A673 (cell line): ENCODE data around the gene SPECC1L. TPM values are rescaled to one million over a fixed set of nuclear protein-coding genes. Genes with fewer than 3 reads are reported as not detected.

Experiments used
- BruUV-seq: library from RNA; stranded (reverse); fragments of 400-500 nt; replicated peaks from 2 replicates; lab custom pipeline; 2021; lab: Mats Ljungman, UMichigan
- CTCF ChIA-PET: fragments of 300-600 bp; sonication (Branson Sonifier 250); formaldehyde crosslinking; loops from one replicate; lab custom pipeline; 2022; ENCODE audit warnings: antibody characterized with exemption; lab: Charles Lee
- POLR2A ChIA-PET: fragments of 300-600 bp; sonication (Branson Sonifier 250); formaldehyde crosslinking; loops from one replicate; lab custom pipeline; 2022; ENCODE audit warnings: antibody characterized with exemption; ENCODE audit not compliant: low non-redundant PET; lab: Charles Lee
- DNase-seq: peaks from one replicate; pipeline ENCODE4 v3.0.0-alpha.2; 2015; ENCODE audit warnings: low spot score
- H3K27ac ChIP-seq: fragments of 200-600 bp; sonication (generic); 2 replicates; pipeline ENCODE4 v1.5.1; 2016; ENCODE audit warnings: mixed run types, low read depth, mild to moderate bottlenecking, mixed read lengths, antibody characterized with exemption, low read length; ENCODE audit not compliant: poor library complexity, severe bottlenecking
- H3K27me3 ChIP-seq: fragments of 200-600 bp; sonication (generic); replicated peaks from 2 replicates; pipeline ENCODE4 v1.6.1; 2017; ENCODE audit warnings: mixed run types, low read depth, mild to moderate bottlenecking, mixed read lengths, antibody characterized with exemption, low read length; ENCODE audit not compliant: insufficient read depth, poor library complexity
- H3K36me3 ChIP-seq: fragments of 200-600 bp; sonication (generic); 2 replicates; pipeline ENCODE4 v1.6.1; 2016; ENCODE audit warnings: mixed run types, mild to moderate bottlenecking, mixed read lengths, antibody characterized with exemption, low read length; ENCODE audit not compliant: insufficient read depth, poor library complexity, severe bottlenecking
- H3K4me1 ChIP-seq: fragments of 200-600 bp; sonication (generic); 2 replicates; pipeline ENCODE4 v1.6.1; 2017; ENCODE audit warnings: mixed run types, mild to moderate bottlenecking, mixed read lengths, antibody characterized with exemption, low read length; ENCODE audit not compliant: insufficient read depth, poor library complexity, severe bottlenecking
- H3K4me3 ChIP-seq: fragments of 200-600 bp; sonication (generic); 2 replicates; pipeline ENCODE4 v1.5.1; 2016; ENCODE audit warnings: low read depth, mixed run types, mild to moderate bottlenecking, mixed read lengths, low read length; ENCODE audit not compliant: poor library complexity, severe bottlenecking
- H3K9me3 ChIP-seq: fragments of 200-600 bp; sonication (generic); 2 replicates; pipeline ENCODE4 v1.6.1; 2016; ENCODE audit warnings: mixed run types, low read depth, mild to moderate bottlenecking, mixed read lengths, antibody characterized with exemption, low read length; ENCODE audit not compliant: poor library complexity, severe bottlenecking
- CTCF ChIP-seq: fragments of 300-800, 200-600 bp; sonication (generic); conservative IDR thresholded peaks from 2 replicates; pipeline ENCODE4 v1.5.1; 2017; ENCODE audit warnings: low read depth, mild to moderate bottlenecking, antibody characterized with exemption, low read length, moderate library complexity, mixed read lengths
- EZH2 ChIP-seq: fragments of 200-600 bp; sonication (generic); IDR thresholded peaks from 2 replicates; pipeline ENCODE4 v1.6.1; 2017; ENCODE audit warnings: borderline replicate concordance, low read depth, mild to moderate bottlenecking, mixed read lengths, antibody characterized with exemption, low read length; ENCODE audit not compliant: poor library complexity, severe bottlenecking
- intact Hi-C: fragments of 100-400 bp; cut with micrococcal nuclease; formaldehyde crosslinking; loops from one replicate; pipeline ENCODE4 v1.10.0; 2022; ENCODE audit not compliant: unreplicated experiment
- total RNA-seq: library from RNA; stranded (reverse); gene quantifications from 2 replicates; pipeline ENCODE4 v1.2.3, GENCODE V29; 2021

SPECC1L gene
- total RNA-seq, 1 experiment from 2014 or later = 56.7 TPM

DNA sequence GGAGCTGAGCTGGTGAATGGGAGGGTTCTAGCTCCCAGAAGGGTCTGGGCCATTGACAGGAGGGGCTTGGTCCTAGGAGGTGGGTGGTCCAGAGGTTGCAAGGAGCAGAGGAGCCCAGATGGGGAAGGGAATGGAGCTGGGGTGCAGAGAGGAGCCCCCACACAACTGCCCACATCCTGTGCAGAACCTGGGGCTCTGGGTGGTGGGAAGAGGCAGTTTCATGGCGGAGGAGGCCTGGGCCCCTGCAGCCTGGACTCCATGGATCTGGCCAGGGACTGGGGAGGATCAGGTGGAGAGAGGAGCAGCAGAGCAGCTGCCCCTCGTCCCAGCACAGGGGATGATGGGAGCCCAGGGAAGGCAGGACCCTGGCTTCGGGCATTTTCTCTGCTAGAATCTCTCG, 155.8 kb downstream of the SPECC1L start:
- Histone ChIP-seq H3K36me3 (no peaks in the 10 kb centered on the region), H3K4me3 (no peak overlapping the region), H3K9me3 (no peaks in the 10 kb centered on the region), H3K27ac (no peak overlapping the region), H3K27me3 (no peaks in the 10 kb centered on the region), H3K4me1 (peaks cover 17% of the 10 kb centered on the region)
- no peak for DNase-seq
- POLR2A ChIA-PET = interaction anchor here (0.5 kb wide), 1 partner anchor 119 kb away, joined by 3 read pairs; no protein-coding TSS in a partner anchor
- CTCF ChIA-PET = no interaction called here
- intact Hi-C loops = loop anchor here (5.0 kb wide), 1 partner anchor 61 kb away; no protein-coding TSS in a partner anchor
- TF ChIP-seq EZH2 = no peak
- no peak for TF ChIP-seq CTCF
- BruUV-seq = no TSS peak

GRCh38 chr22:24426851-24427499, 156.3 kb downstream of the SPECC1L start:
- intact Hi-C loops = loop anchor here (5.0 kb wide), 1 partner anchor 60 kb away; no protein-coding TSS in a partner anchor
- CTCF ChIA-PET = no interaction called here
- Histone ChIP-seq H3K4me1 (peaks cover 17% of the 10 kb centered on the region), H3K36me3 (no peaks in the 10 kb centered on the region), H3K27ac (no peak overlapping the region), H3K4me3 (no peak overlapping the region), H3K27me3 (no peaks in the 10 kb centered on the region), H3K9me3 (no peaks in the 10 kb centered on the region)
- TF ChIP-seq CTCF (no peak), EZH2 (no peak)
- no peak for DNase-seq
- BruUV-seq = no TSS peak
- POLR2A ChIA-PET = interaction anchor here (0.5 kb wide), 1 partner anchor 119 kb away, joined by 3 read pairs; no protein-coding TSS in a partner anchor

- Histone ChIP-seq H3K36me3 (no peaks in the 10 kb centered on the region), H3K4me3 (no peak within 1 kb of the TSS), H3K27ac (no peak within 1 kb of the TSS), H3K27me3 (no peaks in the 10 kb centered on the region), H3K4me1 (peaks cover 24% of the 10 kb centered on the region), H3K9me3 (no peaks in the 10 kb centered on the region)
- TF ChIP-seq EZH2 (no peak), CTCF (no peak)
- CTCF ChIA-PET = no interaction called here
- POLR2A ChIA-PET = no interaction called here
- no peak for DNase-seq
- intact Hi-C loops = loop anchor here (5.0 kb wide), 1 partner anchor 60 kb away; no protein-coding TSS in a partner anchor
- no TSS peak for BruUV-seq
Measured at GRCh38 chr22:24427500-24428164, 157.0 kb downstream of the SPECC1L start, which contains the start of gene ADORA2A. Gene ADORA2A (plus strand): TSS chr22:24427599. CDS start chr22:24433405, 5,806 bp downstream.
